Endothelial cell of umbilical vein (primary cell): ENCODE measurements around the gene LMLN. TPM values are rescaled to one million over a fixed set of nuclear protein-coding genes. Genes with fewer than 3 reads are reported as not detected.
"Not testable (repeated sequence)": the region's sequence is repeated elsewhere in the genome, so short reads cannot be mapped to it uniquely, and the experiment has no call there.

ENCODE experiments used
- BruUV-seq: library from RNA; stranded (reverse); fragments of 400-500 nt; replicated peaks from 2 replicates; lab custom pipeline; 2021; lab: Mats Ljungman, UMichigan
- CTCF ChIA-PET: fragments of 300-600, 350-600 bp; sonication (Branson Sonifier 250); formaldehyde crosslinking; loops from one replicate; lab custom pipeline; 2021; ENCODE audit warnings: antibody characterized with exemption, inconsistent platforms; lab: Charles Lee
- POLR2A ChIA-PET: fragments of 300-600, 350-600 bp; sonication (Branson Sonifier 250); formaldehyde crosslinking; loops from one replicate; lab custom pipeline; 2021; ENCODE audit warnings: antibody characterized with exemption, inconsistent platforms; lab: Charles Lee
- DNase-seq: peaks from one replicate; pipeline ENCODE4 v3.0.0-alpha.2; 2011; ENCODE audit warnings: low read depth, low spot score
- FAIRE-seq: peaks from 2 replicates; lab custom pipeline; 2011; peaks lifted over from hg19 to GRCh38; lab: Jason Lieb, UNC
- H2AFZ ChIP-seq: 2 replicates; pipeline ENCODE4 v1.6.0; 2012; ENCODE audit warnings: low read depth, low read length, control low read depth, inconsistent platforms
- H3K27ac ChIP-seq: 2 replicates; pipeline ENCODE4 v1.5.1; 2011; ENCODE audit warnings: low read depth, mild to moderate bottlenecking, control low read depth, low read length, moderate library complexity; ENCODE audit not compliant: insufficient read depth
- H3K27me3 ChIP-seq, 2 experiments: 2 replicates each; pipeline versions ENCODE4 v1.6.0 to v1.6.1; 2011; ENCODE audit warnings: low read length in 2 of 2, mixed read lengths in 1 of 2; ENCODE audit not compliant: control insufficient read depth in 2 of 2, insufficient read depth in 2 of 2
- H3K36me3 ChIP-seq, 2 experiments: 2 replicates in 1 of 2; 3 replicates in 1 of 2; pipeline ENCODE4 v1.5.1; 2011; ENCODE audit warnings: low read length in 2 of 2, mild to moderate bottlenecking in 1 of 2, moderate library complexity in 1 of 2; ENCODE audit not compliant: control insufficient read depth in 2 of 2, insufficient read depth in 2 of 2; ENCODE audit errors: extremely low read depth in 1 of 2
- H3K4me1 ChIP-seq: 3 replicates; pipeline ENCODE4 v1.5.1; 2011; ENCODE audit warnings: mild to moderate bottlenecking, low read length; ENCODE audit not compliant: control insufficient read depth, insufficient read depth; ENCODE audit errors: extremely low read depth
- H3K4me2 ChIP-seq: 2 replicates; pipeline ENCODE4 v1.6.1; 2011; ENCODE audit warnings: low read length, control low read depth, mixed read lengths; ENCODE audit not compliant: insufficient read depth
- H3K4me3 ChIP-seq, 3 experiments: fragments of 200-600 bp in 1 of 3; sonication (generic), shearing (Covaris generic) in 1 of 3; replicated peaks in 1 of 3; 2 replicates each; pipeline ENCODE4 v1.5.1; 2011 to 2016; ENCODE audit warnings: control low read depth in 3 of 3, low read length in 3 of 3, mild to moderate bottlenecking in 2 of 3, inconsistent platforms in 1 of 3, low read depth in 1 of 3, moderate library complexity in 1 of 3; ENCODE audit not compliant: insufficient read depth in 1 of 3
- H3K79me2 ChIP-seq: 2 replicates; pipeline ENCODE4 v1.6.0; 2012; ENCODE audit warnings: low read length, inconsistent platforms; ENCODE audit not compliant: control insufficient read depth, insufficient read depth
- H3K9ac ChIP-seq: replicated peaks from 2 replicates; pipeline ENCODE3; 2011; ENCODE audit warnings: low read length, control low read depth; ENCODE audit not compliant: insufficient read depth; ENCODE audit errors: extremely low read depth
- H3K9me1 ChIP-seq: replicated peaks from 3 replicates; pipeline ENCODE4 v1.6.0; 2011; ENCODE audit warnings: mild to moderate bottlenecking, low read length; ENCODE audit not compliant: control insufficient read depth, insufficient read depth; ENCODE audit errors: extremely low read depth
- H3K9me3 ChIP-seq: replicated peaks from 2 replicates; pipeline ENCODE4 v1.5.1; 2012; ENCODE audit warnings: low read length, inconsistent platforms; ENCODE audit not compliant: control insufficient read depth, insufficient read depth
- H4K20me1 ChIP-seq: replicated peaks from 2 replicates; pipeline ENCODE3; 2011; ENCODE audit warnings: mild to moderate bottlenecking, low read length; ENCODE audit not compliant: control insufficient read depth, insufficient read depth; ENCODE audit errors: extremely low read depth
- CTCF ChIP-seq, 2 donors: IDR thresholded peaks; 1 replicate in 1 of 2; 2 replicates in 1 of 2; pipeline ENCODE4 v1.5.1; 2011; ENCODE audit warnings: low read length in 2 of 2, mild to moderate bottlenecking in 2 of 2, moderate library complexity in 2 of 2, control low read depth in 1 of 2, inconsistent platforms in 1 of 2, low read depth in 1 of 2; ENCODE audit not compliant: insufficient read depth in 1 of 2; ENCODE audit errors: extremely low read depth in 1 of 2
- EZH2 ChIP-seq: IDR thresholded peaks from 2 replicates; pipeline ENCODE4 v1.6.1; 2012; ENCODE audit warnings: borderline replicate concordance, low read depth, mild to moderate bottlenecking, moderate library complexity, low read length, inconsistent platforms; ENCODE audit not compliant: severe bottlenecking
- FOS ChIP-seq: IDR thresholded peaks from 2 replicates; pipeline ENCODE4 v1.6.1; 2011; ENCODE audit warnings: mild to moderate bottlenecking, low read length, moderate library complexity, borderline replicate concordance; ENCODE audit not compliant: insufficient read depth
- GATA2 ChIP-seq: IDR thresholded peaks from 2 replicates; pipeline ENCODE4 v1.7.0; 2011; ENCODE audit warnings: low read depth, mild to moderate bottlenecking, moderate library complexity, mixed read lengths, low read length; ENCODE audit not compliant: insufficient read length, insufficient read depth
- JUN ChIP-seq: IDR thresholded peaks from 2 replicates; pipeline ENCODE4 v1.6.1; 2011; ENCODE audit warnings: borderline replicate concordance, low read depth; ENCODE audit not compliant: insufficient read length, insufficient read depth
- MAX ChIP-seq: IDR thresholded peaks from 2 replicates; pipeline ENCODE4 v1.6.1; 2011; ENCODE audit not compliant: insufficient read depth, insufficient read length
- MYC ChIP-seq: IDR thresholded peaks from one replicate; pipeline ENCODE4 v1.6.1; 2011; ENCODE audit warnings: mild to moderate bottlenecking, low read depth, low read length
- POLR2A ChIP-seq: IDR thresholded peaks from 2 replicates; pipeline ENCODE4 v1.6.1; 2012; ENCODE audit warnings: low read depth, mild to moderate bottlenecking, control low read depth, low read length
- POLR2AphosphoS5 ChIP-seq: IDR thresholded peaks from 2 replicates; pipeline ENCODE4 v1.6.1; 2012; ENCODE audit warnings: low read depth, mild to moderate bottlenecking, control low read depth, low read length, moderate library complexity; ENCODE audit not compliant: insufficient read depth
- dilution Hi-C: fragments of 300-500 bp; cut with MboI; formaldehyde crosslinking; loops from one replicate; pipeline ENCODE4 v1.15.0; 2019; ENCODE audit warnings: low sequenced_read_pairs; ENCODE audit not compliant: extremely low pct_ligation_motif_present
- intact Hi-C: fragments of 100-400 bp; cut with micrococcal nuclease; formaldehyde crosslinking; loops from one replicate; pipeline ENCODE4 v1.10.0; 2022
- polyA plus RNA-seq, 4 experiments: library from polyadenylated mRNA; depleted of rRNA in 3 of 4; stranded (reverse) in 3 of 4; unstranded in 1 of 4; fragments of >200 nt; gene quantifications; 2 replicates each; pipeline versions ENCODE4 v1.2.1 to v1.2.3, GENCODE V29; 2011 to 2012; ENCODE audit warnings: missing spikeins in 1 of 4
- total RNA-seq: library from RNA; stranded (reverse); gene quantifications from 2 replicates; pipeline ENCODE4 v1.2.3, GENCODE V29; 2021

The LMLN gene
- total and polyA plus RNA-seq, 2 donors (not counting 3 experiments of a cell fraction or from before 2014, with no cell fraction given) = 4.8 to 6.5 TPM

- Histone ChIP-seq H3K9ac (no peak overlapping the region), H3K4me3 (no peak overlapping the region), H3K9me1 (no peaks in the 10 kb centered on the region), H3K4me1 (peaks cover 25% of the 10 kb centered on the region), H4K20me1 (peaks cover 2% of the 10 kb centered on the region), H3K36me3 (peaks cover 21 to 28% of the 10 kb centered on the region in 2 experiments), H2AFZ (no peak overlapping the region), H3K9me3 (no peaks in the 10 kb centered on the region), H3K27ac (no peak overlapping the region), H3K4me2 (no peak overlapping the region), H3K79me2 (peaks cover 20% of the 10 kb centered on the region), H3K27me3 (no peaks in the 10 kb centered on the region)
- POLR2A ChIA-PET = interaction anchor here (0.7 kb wide), 1 partner anchor 12 kb away, joined by 4 read pairs; no protein-coding TSS in a partner anchor
- intact Hi-C loops = no loop called here
- DNase-seq (no peak), FAIRE-seq (no peak)
- dilution Hi-C loops = no loop called here
- BruUV-seq = no TSS peak
- TF ChIP-seq MAX = no peak
- TF ChIP-seq POLR2AphosphoS5 = peak; percentile 21
- CTCF ChIA-PET = no interaction called here
Measured at GRCh38 chr3:197957790-197958133, 2.3 kb upstream of the LMLN start.

GRCh38 chr3:197958346-197958745 is 1.7 kb upstream of the LMLN start:
- no peak overlapping the region for H3K27ac ChIP-seq
- TF ChIP-seq MAX = no peak
- no peak for TF ChIP-seq GATA2
- no peak for TF ChIP-seq POLR2A
- TF ChIP-seq POLR2AphosphoS5 = no peak
- no peak for TF ChIP-seq CTCF (IDR thresholded peaks at IDR 0.05; ENCODE audit: extremely low read depth in 1 of 2, insufficient read depth in 1 of 2, low read depth in 1 of 2, low read length in 2 of 2)
- no peak for TF ChIP-seq EZH2
- no peak for TF ChIP-seq MYC
- TF ChIP-seq JUN = no peak
- no peak for TF ChIP-seq FOS
- no peaks in the 10 kb centered on the region for H3K9me1 ChIP-seq
- dilution Hi-C loops = no loop called here
- no peaks in the 10 kb centered on the region for H3K9me3 ChIP-seq
- FAIRE-seq (no peak), DNase-seq (no peak)
- intact Hi-C loops = no loop called here
- H3K4me3 ChIP-seq = no peak overlapping the region
- peaks cover 19 to 28% of the 10 kb centered on the region in 2 experiments for H3K36me3 ChIP-seq
- ChIA-PET CTCF (no interaction called here), POLR2A (interaction anchor here (0.7 kb wide), 1 partner anchor 12 kb away, joined by 4 read pairs; no protein-coding TSS in a partner anchor)
- BruUV-seq = no TSS peak
- peaks cover 14% of the 10 kb centered on the region for H3K79me2 ChIP-seq
- no peak overlapping the region for H3K4me2 ChIP-seq
- no peaks in the 10 kb centered on the region for H3K27me3 ChIP-seq
- H3K4me1 ChIP-seq = peaks cover 20% of the 10 kb centered on the region
- H2AFZ ChIP-seq = no peak overlapping the region
- H3K9ac ChIP-seq = no peak overlapping the region
- peaks cover 2% of the 10 kb centered on the region for H4K20me1 ChIP-seq

- H3K4me2 ChIP-seq = peak overlapping the region; percentile 57
- DNase-seq, BruUV-seq, POLR2A ChIA-PET, intact Hi-C loops, H3K4me3 ChIP-seq, H3K79me2 ChIP-seq, FAIRE-seq, H2AFZ ChIP-seq, dilution Hi-C loops, H3K9ac ChIP-seq, H3K27me3 ChIP-seq, H3K27ac ChIP-seq, H3K9me1 ChIP-seq, H4K20me1 ChIP-seq, H3K9me3 ChIP-seq, CTCF ChIA-PET: not testable (repeated sequence)
- peaks cover 15% of the 10 kb centered on the region for H3K4me1 ChIP-seq
- peaks cover 17 to 23% of the 10 kb centered on the region in 2 experiments for H3K36me3 ChIP-seq
Measured at GRCh38 chr3:197958848-197959247, 1.2 kb upstream of the LMLN start.
